ENCODE measurements around the gene KCNK13.

KCNK13 gene

DNA sequence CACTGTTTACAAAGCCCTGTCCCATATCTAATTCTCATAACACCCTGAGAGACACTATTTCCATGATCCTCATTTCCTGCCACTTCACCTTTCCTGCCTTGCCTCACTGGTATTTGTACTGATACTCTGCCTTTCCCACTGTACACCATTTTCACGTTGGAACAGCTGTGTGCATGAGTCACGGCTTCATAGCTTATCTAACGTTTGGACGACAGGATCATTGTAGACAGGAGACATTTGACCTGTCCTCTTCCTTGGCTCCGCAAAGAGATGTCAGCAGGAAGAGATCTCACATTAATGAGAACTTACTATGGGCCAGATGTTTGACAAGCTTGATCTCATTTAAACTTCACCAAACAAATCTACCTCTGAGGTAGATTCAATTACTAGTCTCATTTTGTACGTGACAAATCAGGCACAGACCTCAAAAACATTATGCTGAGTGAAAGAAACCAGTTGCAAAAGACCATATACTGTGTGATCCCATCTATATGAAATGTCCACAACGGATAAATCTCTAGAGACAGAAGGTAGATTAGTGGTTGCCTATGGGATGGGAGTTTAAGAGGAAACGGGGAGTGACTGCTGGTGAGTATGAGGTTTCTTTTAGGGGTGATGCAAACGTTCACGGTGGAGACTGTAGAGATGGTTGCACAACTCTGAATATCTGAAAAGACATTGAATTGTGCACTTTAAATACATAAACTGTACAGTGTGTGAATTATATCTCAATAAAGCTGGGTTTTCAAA lies 71.2 kb downstream of the KCNK13 start:
- no peak for DNase-seq

DNA sequence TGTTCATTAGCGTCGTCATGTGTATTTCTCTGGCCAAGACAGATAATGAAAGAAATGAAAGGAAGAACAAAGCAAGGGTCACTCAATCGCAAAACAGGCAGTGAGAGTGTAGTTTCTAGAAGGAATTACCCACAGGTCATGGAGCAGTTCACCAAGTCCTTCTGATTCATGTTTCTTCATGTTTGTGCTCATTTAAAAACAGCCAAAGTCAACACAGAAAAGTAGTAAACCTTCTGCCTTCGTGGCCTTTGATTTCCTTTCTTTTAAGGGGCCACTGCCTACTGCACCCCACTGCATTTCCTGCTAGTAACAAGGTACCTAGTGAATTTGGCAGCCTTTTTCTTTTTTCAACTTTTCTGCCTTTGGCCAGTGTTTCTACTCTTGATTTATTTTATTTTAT lies 75.1 kb downstream of the KCNK13 start:
- no peak for DNase-seq

DNA sequence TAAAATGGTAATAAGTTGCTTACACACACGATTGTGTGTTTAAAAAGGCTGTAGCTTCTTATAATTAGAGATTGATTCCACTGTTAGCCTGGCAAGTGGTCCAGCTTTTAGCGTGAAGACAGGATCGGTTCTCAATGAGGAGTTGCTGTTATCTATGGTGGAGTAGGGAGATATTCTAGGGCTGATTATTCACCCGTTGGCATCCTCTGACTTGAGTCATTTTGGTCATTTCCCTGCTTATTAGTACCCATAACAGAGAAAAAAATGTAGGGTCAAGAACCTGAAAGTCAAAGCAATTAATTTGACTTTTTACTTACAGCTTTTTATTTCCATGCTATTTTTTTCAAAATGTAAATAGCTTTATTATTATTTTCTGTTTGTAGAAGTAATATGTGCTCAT lies 76.0 kb downstream of the KCNK13 start:
- DNase-seq: no peak

DNA sequence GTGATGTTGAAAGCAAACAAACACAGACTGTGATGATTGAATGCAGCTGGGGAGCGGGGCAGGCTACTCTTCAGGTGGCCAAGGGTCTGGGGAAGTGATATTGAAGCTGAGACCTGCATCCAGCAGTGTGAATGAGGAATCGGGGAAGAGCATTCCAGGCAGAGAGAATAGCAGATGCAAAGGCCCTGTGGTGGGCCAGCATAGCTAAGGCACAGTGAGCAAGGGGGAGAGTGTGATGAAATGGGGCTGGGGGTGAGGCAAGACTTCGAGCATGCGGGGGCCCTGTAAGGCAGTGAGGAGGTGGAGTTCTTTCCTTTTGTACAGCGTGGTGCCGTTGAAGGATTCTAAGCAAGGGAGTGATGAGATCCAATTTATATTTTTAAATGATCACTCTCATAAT lies 77.4 kb downstream of the KCNK13 start:
- no peak for DNase-seq

DNA sequence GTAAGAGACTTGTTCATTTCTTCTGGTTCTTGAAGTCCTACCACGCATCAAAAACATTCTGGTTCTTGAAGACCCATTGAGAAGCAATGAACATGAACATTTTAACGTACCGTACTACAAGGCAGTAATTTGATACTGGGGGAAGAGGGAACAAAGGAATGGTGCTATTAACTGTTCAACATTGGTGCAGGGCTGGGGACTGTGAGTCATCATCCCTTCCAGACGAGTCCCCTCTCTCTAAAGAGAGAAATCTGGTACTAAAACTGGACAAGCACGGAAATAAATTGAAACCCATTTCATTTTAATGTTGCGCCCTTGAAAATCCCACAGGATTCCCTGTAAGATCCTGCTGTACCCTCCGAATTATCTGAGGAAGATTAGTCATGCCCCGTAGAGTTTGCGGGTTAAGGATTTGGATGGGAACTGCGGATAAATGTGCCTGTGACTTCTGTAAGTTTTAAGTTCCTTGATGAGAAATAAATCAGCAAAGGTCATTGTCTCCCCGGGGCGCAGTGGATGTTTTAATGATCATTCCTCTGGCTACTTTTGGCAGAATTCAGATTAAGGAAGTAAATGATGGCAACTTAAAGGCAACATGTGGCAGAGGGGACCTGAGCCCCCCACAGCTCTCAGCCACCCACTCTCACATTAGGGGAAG lies 78.6 kb downstream of the KCNK13 start:
- no peak for DNase-seq

DNA sequence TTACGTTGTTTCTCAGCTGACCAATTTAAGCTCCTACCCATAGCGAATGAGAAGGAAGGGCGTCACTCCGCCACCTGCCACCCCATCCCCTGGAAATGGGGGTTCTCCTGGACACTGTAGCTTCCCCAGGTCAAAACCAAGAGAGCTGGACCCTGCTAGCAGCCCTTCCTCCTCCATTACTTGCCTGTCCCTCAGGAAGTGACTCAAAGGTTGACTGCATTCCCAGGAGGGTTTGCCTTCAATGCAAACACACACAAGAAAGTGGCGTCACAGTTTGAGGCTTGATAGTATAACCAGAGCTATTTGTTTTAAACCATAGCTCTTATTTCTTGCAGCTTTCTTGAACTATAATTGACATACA lies 79.1 kb downstream of the KCNK13 start:
- DNase-seq: no peak

DNA sequence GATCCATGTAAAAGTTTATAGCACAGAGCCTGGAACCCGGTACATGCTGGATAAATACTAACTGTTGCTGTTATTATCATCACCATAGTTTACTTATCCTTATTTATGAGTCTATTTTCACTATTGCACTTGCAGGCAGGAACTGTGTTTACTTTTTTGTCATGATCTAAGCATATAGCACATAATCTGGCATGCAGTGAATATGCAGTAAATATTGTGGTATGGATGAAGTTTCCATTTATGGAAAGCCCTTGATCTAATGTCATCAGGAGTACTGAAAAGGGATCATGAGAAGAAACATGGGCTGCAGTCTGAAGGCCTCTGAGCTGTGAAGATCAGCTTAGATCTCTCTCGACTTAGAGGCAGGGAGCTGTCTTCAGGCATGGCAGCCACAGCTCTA lies 91.6 kb downstream of the KCNK13 start:
- no peak for DNase-seq

DNA sequence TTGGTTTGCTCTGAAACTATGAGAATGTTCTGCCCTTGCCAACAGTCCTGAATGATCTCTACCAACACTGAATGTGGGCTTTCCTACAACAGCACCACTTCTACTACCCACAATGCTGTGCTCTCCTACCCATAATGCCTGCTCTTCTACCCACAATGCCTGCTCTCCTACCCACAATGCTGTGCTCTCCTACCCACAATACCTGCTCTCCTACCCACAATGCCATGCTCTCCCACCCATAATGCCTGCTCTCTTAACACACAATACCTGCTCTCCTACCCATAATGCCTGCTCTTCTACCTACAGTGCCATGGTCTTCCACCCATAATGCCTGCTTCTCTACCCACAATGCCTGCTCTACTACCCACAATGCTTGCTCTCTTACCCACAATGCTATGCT lies 92.3 kb downstream of the KCNK13 start:
- no peak for DNase-seq

DNA sequence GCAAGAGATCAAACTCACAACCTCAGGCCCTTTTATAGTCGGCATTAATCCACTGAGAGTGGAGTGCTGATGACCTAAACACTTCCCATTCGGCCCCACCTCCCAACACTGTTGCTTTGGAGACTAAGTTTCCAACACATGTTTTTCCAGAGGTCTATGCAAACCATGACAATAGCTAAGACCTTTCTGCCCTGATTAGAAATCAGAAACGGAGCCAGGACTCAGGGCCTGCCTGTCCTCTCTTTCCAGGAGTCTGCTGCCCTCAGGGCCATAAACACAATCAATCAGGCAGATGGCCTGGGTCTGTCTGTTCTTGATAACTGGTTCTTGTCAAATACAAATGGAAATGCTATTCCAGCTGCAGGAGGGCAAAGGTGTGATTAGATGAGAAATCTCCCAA lies 97.4 kb downstream of the KCNK13 start:
- no peak for DNase-seq

DNA sequence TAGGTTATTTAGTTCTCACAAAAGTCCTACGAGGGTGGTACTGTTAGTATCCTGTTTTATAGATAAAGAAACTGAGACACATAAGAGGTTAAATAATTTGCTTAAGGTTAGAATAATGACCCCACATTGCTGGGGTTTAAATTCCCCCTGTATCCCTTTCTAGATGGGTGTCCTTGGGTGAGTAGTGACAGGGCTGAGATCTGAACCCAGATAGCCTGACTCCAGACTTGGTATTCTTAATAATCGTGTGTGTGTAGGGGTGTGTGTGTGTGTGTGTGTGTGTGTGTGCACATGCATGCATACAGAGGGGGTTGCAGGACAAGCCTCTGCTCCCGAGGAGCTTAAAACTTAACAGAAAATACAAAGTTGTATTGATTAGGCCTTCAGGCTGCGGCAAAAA lies 97.9 kb downstream of the KCNK13 start:
- DNase-seq: no peak

DNA sequence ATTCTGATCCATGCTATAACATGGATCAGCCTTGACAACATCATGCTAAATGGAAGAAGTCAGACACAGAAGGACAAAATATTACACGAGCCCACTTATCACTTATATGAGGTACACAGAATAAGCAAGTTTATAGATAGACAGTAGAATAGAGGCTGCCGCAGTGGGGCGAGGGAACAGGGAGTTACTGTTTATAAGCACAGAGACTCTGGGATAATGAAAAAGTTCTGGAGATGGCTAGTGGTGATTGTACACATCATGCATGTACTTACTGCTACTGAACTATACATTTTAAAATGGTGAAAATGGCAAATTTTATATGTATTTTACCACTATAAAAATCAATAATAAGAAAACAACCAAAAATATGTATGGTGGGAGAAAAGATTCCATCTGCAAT lies 99.3 kb downstream of the KCNK13 start:
- no peak for DNase-seq

DNA sequence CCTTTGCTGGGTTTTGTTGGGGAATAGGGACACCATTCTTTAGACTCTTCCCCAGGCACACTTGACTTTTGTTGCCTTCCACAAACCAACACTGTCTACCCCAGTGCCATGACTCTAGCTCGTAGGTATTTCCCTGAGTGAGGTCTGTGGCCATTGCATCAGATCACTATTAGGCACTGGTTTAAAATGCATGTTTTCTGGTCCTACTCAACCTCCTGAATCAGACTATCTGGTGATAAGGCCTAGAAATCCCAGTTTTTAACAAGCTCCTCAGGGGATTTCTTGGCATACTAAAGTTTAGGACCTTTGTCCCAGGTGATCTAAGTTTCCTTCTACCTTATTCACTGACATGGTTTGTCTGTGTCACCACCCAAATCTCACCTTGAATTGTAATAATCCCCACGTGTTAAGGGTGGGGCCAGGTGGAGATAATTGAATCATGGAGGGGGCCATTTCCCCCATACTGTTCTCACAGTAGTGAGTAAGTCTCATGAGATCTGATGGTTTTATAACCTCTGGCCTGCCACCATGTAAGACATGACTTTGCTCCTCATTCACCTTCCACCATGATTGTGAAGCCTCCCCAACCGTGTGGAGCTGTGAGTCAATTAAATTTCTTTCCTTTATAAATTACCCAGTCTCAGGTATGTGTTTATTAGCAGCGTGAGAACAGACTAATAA lies 106.8 kb downstream of the KCNK13 start:
- no peak for DNase-seq

DNA sequence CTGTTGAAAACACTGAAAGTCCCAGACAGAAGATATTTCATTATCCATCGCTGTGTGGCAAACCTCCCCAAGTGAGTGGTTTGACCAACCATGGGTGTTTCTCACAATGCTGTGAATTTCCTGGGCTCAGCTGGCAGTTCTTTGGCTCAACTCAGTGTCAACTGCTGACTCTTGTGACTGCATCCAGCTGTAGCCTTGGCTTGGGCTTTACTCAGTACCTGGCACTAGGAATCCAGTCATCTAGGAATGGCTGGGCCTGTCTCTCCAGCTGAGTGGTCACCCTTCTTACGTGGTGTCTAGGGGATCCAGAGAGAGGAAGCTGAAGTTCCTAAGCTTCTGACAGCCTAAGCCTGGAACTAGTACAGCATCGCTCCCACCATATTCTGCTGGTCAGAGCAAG lies 113.8 kb downstream of the KCNK13 start:
- DNase-seq: no peak

DNA sequence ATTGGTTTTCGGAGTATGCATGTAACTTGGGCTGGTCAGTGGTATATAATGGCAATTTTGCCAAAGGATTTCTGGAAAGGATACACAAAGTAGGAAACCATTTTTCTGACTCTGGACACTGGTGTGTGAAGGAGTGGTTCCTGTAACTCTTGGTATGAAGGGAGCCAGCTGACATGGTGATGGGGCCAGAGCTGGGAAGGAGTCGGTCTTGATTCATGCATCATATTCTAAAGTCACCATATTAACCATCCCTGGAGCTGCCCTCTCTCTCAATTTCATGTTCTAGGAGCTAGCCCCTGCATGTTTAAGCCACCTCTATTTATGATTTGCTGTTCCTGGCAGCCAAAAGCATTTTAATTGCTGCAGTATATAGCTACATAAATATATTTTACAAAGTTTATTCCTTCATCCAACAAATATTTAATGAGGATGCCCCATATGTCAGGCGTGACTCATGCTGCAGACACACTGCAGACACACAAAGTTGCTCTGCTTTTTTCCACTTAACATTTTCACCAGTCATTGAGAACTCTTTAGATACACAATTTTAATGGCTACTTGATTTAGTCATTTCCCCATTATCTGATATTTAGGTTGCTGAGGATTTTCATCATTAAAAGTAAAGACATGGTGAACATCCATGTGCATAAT lies 115.9 kb downstream of the KCNK13 start:
- no peak for DNase-seq

DNA sequence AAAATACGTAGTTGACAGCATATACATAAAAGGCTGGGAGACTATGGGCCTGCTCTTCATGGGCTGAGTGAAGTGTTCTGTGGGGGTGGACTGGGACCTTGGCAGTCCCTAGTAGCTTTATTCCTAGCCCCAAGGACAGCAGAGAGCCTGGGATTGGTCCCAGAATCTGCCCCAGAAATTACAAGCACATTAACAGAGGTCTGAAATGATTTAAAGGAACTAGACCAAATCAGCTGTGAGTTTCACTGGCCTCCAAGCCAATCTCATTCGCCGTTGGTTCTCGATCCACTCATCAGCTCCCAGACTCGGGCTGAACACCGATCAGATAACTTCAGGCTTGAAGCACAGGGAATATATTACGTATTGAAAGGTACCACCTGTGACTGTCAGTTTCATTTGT lies 117.6 kb downstream of the KCNK13 start:
- no peak for DNase-seq

DNA sequence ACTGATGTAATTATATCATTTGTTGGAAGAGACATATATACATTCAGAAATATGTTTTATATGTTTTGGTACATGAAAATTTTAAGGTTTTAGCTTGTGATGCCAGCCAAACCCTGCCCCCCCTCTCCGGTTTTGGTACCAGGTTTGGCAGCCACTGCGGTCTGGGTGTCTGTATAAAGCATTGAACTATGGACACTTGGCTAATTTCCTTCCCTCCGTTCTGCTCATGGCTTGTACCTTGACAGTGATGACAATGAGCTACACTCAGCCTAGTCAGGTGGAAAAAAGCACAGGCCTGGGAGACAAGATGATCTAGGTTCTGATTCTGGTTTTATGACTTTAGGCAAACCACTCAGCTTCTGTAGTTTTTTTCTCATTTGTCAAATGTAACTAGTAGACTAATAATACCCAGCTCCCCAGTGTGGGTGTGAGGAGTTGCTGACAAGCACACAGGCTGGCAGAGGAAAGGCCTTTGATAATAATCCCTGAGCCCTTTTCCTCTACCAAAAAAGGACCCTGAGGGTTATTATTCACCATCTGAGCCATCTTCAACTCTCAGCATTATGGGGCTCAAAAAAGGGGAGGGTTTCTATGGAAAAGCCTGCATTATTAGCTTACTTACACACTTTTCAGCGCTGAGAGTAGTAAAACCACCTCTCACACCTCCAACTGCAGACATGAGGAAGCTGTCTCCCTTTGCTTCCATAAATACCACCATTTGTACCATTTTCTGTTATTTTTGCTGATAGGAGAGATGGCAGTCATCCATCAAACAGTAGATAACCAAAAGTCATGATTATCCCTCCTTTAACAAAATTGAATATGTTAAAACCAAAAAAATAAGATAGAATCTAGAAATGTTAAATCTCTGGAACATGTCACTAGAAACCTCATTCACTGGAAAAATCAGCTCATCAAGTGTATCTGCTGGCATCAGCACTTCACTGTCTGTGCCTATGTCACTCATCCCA lies 118.3 kb downstream of the KCNK13 start:
- DNase-seq: no peak

DNA sequence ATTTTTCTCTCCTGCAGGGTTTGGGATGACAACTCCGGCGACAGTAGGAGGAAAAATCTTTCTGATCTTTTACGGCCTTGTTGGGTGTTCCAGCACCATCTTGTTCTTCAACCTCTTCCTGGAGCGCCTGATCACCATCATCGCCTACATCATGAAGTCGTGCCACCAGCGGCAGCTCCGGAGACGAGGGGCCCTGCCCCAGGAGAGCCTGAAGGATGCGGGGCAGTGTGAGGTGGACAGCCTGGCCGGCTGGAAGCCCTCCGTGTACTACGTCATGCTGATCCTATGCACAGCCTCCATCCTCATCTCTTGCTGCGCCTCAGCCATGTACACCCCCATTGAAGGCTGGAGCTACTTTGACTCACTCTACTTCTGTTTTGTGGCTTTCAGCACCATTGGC lies 122.3 kb downstream of the KCNK13 start:
- DNase-seq: no peak

DNA sequence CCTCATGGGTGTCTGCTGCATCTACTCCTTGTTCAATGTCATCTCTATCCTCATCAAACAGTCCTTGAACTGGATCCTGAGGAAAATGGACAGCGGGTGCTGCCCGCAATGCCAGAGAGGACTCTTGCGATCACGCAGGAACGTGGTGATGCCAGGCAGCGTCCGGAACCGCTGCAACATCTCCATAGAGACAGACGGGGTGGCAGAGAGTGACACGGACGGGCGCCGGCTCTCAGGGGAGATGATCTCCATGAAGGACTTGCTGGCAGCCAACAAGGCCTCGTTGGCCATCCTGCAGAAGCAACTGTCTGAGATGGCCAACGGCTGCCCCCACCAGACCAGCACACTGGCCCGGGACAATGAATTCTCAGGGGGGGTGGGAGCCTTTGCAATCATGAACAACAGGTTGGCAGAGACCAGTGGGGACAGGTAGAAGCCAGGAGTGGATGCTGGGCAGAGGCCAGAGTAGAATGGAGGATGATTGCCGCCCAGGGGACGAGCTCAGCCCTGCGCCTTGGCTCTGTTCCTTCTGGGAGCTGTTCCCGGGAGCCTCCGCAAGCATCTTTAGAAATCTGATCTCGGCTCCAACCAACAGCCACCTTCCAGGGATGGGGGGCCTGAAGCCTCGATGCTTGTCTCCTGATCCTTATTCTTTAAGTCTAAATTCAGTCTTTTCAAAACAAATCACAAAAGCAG lies 122.9 kb downstream of the KCNK13 start:
- no peak for DNase-seq

DNA sequence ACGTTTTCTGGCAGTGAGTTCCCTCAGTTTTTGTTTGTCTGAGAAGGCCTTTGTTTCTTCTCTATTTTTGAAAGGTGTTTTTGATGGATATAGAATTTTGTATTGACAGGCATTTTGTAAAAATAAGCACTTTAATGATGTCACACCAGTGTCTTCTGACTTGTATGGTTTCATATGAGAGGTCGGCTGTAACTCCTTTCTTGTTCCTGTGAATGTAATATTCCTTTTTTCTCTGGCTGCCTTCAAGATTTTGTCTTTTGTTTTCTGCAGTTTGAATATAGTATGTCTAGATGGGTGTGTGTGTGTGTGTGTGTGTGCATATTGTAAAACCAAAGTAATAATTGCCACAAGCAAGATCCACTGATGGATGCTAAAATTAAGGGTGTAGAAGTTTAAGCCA lies 126.8 kb downstream of the KCNK13 start:
- DNase-seq: no peak

DNA sequence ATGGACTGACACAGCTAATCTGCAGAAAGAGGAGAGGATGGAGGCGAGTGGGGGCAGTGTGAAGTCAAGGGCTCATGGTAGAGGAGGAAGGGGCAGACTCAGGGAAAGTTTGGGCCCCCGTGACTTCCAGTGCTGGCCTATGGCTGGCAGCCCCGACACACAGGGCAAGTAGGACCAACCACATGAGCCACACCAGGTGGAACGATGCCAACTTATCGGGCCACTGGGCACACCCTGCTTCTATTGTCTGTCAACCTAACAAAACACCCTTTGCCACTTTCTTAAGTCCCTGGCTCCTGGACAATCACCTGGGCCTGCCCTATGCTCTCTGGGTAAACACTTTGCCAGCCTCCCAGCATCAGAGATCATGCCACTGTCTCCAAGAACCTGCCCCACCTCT lies 129.4 kb downstream of the KCNK13 start:
- no peak for DNase-seq

DNA sequence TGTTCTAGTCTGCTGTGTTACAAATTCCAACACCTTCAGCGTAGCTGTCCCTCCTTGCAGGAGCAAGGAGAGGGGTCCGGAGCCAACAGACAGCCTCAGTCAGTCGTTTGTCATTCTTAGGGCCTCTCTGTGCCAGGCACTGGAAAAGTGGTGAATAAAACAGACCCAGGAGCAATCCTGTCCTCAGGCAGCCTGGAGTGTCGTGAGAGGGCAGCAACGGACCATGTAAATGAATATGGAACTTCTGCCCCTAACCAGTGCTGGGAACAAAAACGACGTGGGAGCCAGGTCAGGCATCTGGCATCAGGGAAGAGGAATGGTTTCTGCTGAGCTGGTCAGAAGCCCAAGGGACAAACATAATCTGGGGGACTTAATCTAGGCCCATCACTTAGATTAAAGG lies 129.8 kb downstream of the KCNK13 start:
- DNase-seq: no peak

DNA sequence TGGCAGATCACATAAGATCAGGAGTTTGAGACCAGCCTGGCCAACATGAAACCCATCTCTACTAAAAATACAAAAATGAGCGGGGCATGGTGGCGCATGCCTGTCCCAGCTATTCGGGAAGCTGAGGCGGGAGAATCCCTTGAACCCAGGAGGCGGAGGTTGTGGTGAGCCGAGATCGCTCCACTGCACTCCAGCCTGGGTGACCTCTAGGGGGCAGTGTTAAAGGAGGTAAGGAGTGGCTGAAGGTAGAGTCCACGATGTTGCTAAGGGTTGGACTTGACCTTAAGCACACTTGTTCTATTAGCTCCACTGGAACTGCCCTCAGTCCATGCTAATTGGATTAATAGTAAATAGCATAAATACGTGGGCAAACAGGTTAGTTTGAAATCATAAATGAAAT lies 132.1 kb downstream of the KCNK13 start:
- DNase-seq: no peak
